Activated naive CD4-positive, alpha-beta T cell treated with Interleukin-2 at 50 U/mL for 16 hours (primary cell): ENCODE data around the gene TTLL13.
"Not testable (repeated sequence)": the region's sequence is repeated elsewhere in the genome, so short reads cannot be mapped to it uniquely, and the experiment has no call there.

Source experiments
- DNase-seq: peaks from one replicate; pipeline ENCODE4 v3.0.0-alpha.2; 2020

TTLL13 gene

GRCh38 chr15:90291679-90292356 lies 42.5 kb downstream of the TTLL13 start:
- DNase-seq: peak; percentile 9

- DNase-seq: peak; percentile 76
Measured at GRCh38 chr15:90293040-90293810, 43.9 kb downstream of the TTLL13 start.

- no peak for DNase-seq
Measured at GRCh38 chr15:90294159-90294558, 44.8 kb downstream of the TTLL13 start.

GRCh38 chr15:90294601-90295269 lies 45.4 kb downstream of the TTLL13 start:
- DNase-seq: no peak

- no peak for DNase-seq
Measured at GRCh38 chr15:90295270-90295648, 45.9 kb downstream of the TTLL13 start.

- not testable (repeated sequence) for DNase-seq
Measured at GRCh38 chr15:90296316-90296884, 47.0 kb downstream of the TTLL13 start.

GRCh38 chr15:90297021-90297420 lies 47.7 kb downstream of the TTLL13 start:
- no peak for DNase-seq

GRCh38 chr15:90300541-90300940 lies 51.2 kb downstream of the TTLL13 start:
- no peak for DNase-seq

GRCh38 chr15:90300988-90301706 lies 51.8 kb downstream of the TTLL13 start:
- peak; percentile 66 for DNase-seq

- DNase-seq: no peak
Measured at GRCh38 chr15:90301707-90302300, 52.4 kb downstream of the TTLL13 start.

GRCh38 chr15:90305355-90305754 lies 56.0 kb downstream of the TTLL13 start:
- DNase-seq: not testable (repeated sequence)

GRCh38 chr15:90305932-90306331 lies 56.6 kb downstream of the TTLL13 start:
- DNase-seq: no peak

GRCh38 chr15:90306560-90306959 lies 57.2 kb downstream of the TTLL13 start:
- DNase-seq: peak; percentile 51

GRCh38 chr15:90307661-90308060 lies 58.3 kb downstream of the TTLL13 start:
- DNase-seq: no peak

GRCh38 chr15:90309020-90309419 lies 59.7 kb downstream of the TTLL13 start:
- DNase-seq: no peak
